ENCODE data around the gene TFF3. TPM values are rescaled to one million over a fixed set of nuclear protein-coding genes. Genes with fewer than 3 reads are reported as not detected.

TFF3 gene
- total RNA-seq, 2 experiments from 2014 or later = not detected

DNA sequence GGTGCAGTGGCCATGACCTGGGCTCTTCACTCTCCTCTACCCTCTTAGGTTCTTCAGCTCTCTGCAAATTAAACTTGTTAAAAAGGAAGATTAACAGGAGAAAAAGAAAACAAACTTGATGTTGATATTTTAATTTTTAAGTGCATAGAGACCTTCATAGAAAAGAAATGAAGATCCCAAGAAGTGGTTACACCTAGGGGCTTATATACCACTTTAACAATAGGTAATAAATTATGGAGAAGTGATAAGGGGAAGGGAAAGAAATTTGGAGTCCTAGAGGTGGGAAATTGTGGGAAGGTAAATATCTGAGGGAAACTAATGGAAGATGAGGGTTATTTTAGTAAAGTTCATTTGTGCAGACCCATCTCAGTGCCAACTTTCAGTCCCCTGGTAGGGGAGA is 16.5 kb upstream of the TFF3 start:
- Histone ChIP-seq H3K79me2 (ENCODE audit: insufficient read depth, low read depth, low read length) (no peaks in the 10 kb centered on the region), H3K9me3 (ENCODE audit: low read length) (peaks cover 15% of the 10 kb centered on the region; the same call in 1 of the 2 replicates), H4K20me1 (ENCODE audit: insufficient read depth, low read length) (no peaks in the 10 kb centered on the region), H2AFZ (ENCODE audit: low read length) (no peak overlapping the region), H3K4me3 (ENCODE audit: low read depth, low read length, poor library complexity, severe bottlenecking) (no peak overlapping the region), H3K9me2 (ENCODE audit: insufficient read depth, low read length) (no peaks in the 10 kb centered on the region), H3K4me1 (ENCODE audit: insufficient read depth, low read length, poor library complexity, severe bottlenecking) (peaks cover 6% of the 10 kb centered on the region), H3K4me2 (ENCODE audit: low read length) (no peak overlapping the region), H3K36me3 (ENCODE audit: insufficient read depth, low read length) (no peaks in the 10 kb centered on the region), H3K27ac (ENCODE audit: low read depth, low read length, poor library complexity, severe bottlenecking) (no peak overlapping the region)
- no peak for DNase-seq (ENCODE audit: low spot score)
- POLR2A ChIA-PET = no interaction called here
- BruUV-seq (replicated peaks) = no TSS peak
- CTCF ChIA-PET (ENCODE audit: unreplicated experiment) = no interaction called here
- intact Hi-C loops (cut with micrococcal nuclease; ENCODE audit: unreplicated experiment) = no loop called here
- no peak for TF ChIP-seq EZH2phosphoT487 (IDR thresholded peaks at IDR 0.05; ENCODE audit: borderline replicate concordance, low read depth, low read length)
- TF ChIP-seq, protein P1, sequence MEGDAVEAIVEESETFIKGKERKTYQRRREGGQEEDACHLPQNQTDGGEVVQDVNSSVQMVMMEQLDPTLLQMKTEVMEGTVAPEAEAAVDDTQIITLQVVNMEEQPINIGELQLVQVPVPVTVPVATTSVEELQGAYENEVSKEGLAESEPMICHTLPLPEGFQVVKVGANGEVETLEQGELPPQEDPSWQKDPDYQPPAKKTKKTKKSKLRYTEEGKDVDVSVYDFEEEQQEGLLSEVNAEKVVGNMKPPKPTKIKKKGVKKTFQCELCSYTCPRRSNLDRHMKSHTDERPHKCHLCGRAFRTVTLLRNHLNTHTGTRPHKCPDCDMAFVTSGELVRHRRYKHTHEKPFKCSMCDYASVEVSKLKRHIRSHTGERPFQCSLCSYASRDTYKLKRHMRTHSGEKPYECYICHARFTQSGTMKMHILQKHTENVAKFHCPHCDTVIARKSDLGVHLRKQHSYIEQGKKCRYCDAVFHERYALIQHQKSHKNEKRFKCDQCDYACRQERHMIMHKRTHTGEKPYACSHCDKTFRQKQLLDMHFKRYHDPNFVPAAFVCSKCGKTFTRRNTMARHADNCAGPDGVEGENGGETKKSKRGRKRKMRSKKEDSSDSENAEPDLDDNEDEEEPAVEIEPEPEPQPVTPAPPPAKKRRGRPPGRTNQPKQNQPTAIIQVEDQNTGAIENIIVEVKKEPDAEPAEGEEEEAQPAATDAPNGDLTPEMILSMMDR (conservative IDR thresholded peaks at IDR 0.05; ENCODE audit: low read length) = no peak

DNA sequence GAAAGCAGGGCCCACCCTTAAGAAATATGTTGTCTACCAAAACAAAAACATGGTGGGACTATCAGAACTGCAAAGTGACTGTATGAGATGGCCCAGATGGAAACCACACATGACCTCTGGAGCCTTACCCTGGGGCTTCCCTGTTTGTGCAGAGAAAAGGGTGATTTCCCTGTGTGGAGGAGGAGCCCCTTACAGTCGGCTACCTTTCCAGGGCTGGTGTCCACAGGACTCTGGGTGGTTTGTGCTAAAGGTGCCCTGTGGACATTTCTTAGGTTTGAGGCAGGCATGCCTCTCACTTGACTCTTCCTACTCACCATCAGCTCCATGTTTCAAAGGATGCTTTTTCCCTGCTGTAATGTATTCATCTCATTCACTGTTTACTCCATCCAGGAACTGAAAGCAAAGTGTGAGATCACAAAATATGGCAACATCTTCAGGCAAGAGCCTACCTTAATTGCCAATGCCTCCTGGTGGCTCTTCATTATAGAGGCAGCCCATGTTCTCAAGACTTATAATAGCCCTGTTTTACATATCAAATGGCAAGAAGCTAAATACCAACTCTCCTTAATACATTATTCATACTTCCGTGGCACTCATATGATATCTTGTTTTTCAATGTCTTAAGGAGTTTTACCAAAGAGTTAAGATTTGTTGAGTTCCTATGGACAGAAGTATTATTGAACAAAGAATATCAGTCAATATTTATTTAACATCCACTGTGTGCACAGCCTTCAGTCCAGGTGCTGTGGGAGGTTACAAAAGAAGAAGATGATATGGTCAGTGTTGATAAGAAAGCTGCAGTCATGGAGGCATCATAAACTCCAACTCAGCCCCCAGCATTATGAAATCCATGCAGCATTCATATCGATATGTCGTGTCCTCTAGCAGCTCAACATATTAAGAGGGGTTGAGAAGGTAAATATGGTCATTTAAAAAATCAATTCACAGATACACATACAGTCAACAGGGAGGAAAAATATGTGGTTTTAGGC is 15.5 kb upstream of the TFF3 start:
- intact Hi-C loops (cut with micrococcal nuclease; ENCODE audit: unreplicated experiment) = no loop called here
- CTCF ChIA-PET (ENCODE audit: unreplicated experiment) = no interaction called here
- Histone ChIP-seq H3K36me3 (ENCODE audit: insufficient read depth, low read length) (no peaks in the 10 kb centered on the region), H3K27ac (ENCODE audit: low read depth, low read length, poor library complexity, severe bottlenecking) (no peak overlapping the region), H3K4me2 (ENCODE audit: low read length) (no peak overlapping the region), H3K9me2 (ENCODE audit: insufficient read depth, low read length) (no peaks in the 10 kb centered on the region), H3K9me3 (ENCODE audit: low read length) (peaks cover 15% of the 10 kb centered on the region; the same call in 1 of the 2 replicates), H2AFZ (ENCODE audit: low read length) (no peak overlapping the region), H3K4me1 (ENCODE audit: insufficient read depth, low read length, poor library complexity, severe bottlenecking) (peaks cover 1% of the 10 kb centered on the region), H4K20me1 (ENCODE audit: insufficient read depth, low read length) (no peaks in the 10 kb centered on the region), H3K79me2 (ENCODE audit: insufficient read depth, low read depth, low read length) (no peaks in the 10 kb centered on the region), H3K4me3 (ENCODE audit: low read depth, low read length, poor library complexity, severe bottlenecking) (no peak overlapping the region)
- no peak for DNase-seq (ENCODE audit: low spot score)
- BruUV-seq (replicated peaks) = no TSS peak
- TF ChIP-seq, protein P1 (conservative IDR thresholded peaks at IDR 0.05; ENCODE audit: low read length) = no peak
- POLR2A ChIA-PET = no interaction called here

DNA sequence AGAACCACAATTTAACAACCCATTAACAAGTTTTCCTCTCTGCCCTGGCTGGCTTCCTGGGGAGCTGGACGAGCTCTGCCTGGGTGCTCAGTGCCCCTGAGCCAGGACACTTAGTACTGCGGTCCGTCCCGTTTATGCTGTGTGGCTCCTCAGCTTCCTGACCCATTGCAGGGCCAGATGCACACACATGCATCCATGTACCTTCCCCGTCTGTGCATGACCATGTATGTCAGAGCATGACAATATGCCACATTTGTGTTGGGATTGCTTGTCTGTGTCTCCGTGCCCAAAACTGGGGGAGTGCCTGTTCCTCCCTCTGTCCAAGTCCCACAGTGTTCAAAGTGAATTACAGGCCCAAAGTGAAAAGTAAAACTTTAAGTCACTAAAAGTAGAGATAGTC is 9.7 kb upstream of the TFF3 start:
- no TSS peak for BruUV-seq (replicated peaks)
- no peak for TF ChIP-seq EZH2phosphoT487 (IDR thresholded peaks at IDR 0.05; ENCODE audit: borderline replicate concordance, low read depth, low read length)
- TF ChIP-seq, protein P1 (conservative IDR thresholded peaks at IDR 0.05; ENCODE audit: low read length) = no peak
- CTCF ChIA-PET (ENCODE audit: unreplicated experiment) = no interaction called here
- H3K9me3 ChIP-seq (ENCODE audit: low read length) = peaks cover 4% of the 10 kb centered on the region; the same call in 1 of the 2 replicates
- DNase-seq (ENCODE audit: low spot score) = no peak
- no peaks in the 10 kb centered on the region for H3K36me3 ChIP-seq (ENCODE audit: insufficient read depth, low read length)
- no peak overlapping the region for H3K4me3 ChIP-seq (ENCODE audit: low read depth, low read length, poor library complexity, severe bottlenecking)
- no peak overlapping the region for H2AFZ ChIP-seq (ENCODE audit: low read length)
- intact Hi-C loops (cut with micrococcal nuclease; ENCODE audit: unreplicated experiment) = no loop called here
- no peaks in the 10 kb centered on the region for H4K20me1 ChIP-seq (ENCODE audit: insufficient read depth, low read length)
- no peak overlapping the region for H3K27ac ChIP-seq (ENCODE audit: low read depth, low read length, poor library complexity, severe bottlenecking)
- no peaks in the 10 kb centered on the region for H3K79me2 ChIP-seq (ENCODE audit: insufficient read depth, low read depth, low read length)
- no peaks in the 10 kb centered on the region for H3K9me2 ChIP-seq (ENCODE audit: insufficient read depth, low read length)
- POLR2A ChIA-PET = no interaction called here
- H3K4me1 ChIP-seq (ENCODE audit: insufficient read depth, low read length, poor library complexity, severe bottlenecking) = peaks cover 2% of the 10 kb centered on the region
- no peak overlapping the region for H3K4me2 ChIP-seq (ENCODE audit: low read length)
